Stimulated activated CD4-positive, alpha-beta T cell treated with anti-CD3 and anti-CD28 coated beads, Interleukin-2, amount 100 ng/mL, for 4 hours (primary cell): ENCODE measurements around the gene RHOC.
"Not testable (repeated sequence)": the region's sequence is repeated elsewhere in the genome, so short reads cannot be mapped to it uniquely, and the experiment has no call there.

Experiments
- DNase-seq: peaks from one replicate; pipeline ENCODE4 v3.0.0-alpha.2; 2020; ENCODE audit warnings: low read depth

Gene RHOC

DNA sequence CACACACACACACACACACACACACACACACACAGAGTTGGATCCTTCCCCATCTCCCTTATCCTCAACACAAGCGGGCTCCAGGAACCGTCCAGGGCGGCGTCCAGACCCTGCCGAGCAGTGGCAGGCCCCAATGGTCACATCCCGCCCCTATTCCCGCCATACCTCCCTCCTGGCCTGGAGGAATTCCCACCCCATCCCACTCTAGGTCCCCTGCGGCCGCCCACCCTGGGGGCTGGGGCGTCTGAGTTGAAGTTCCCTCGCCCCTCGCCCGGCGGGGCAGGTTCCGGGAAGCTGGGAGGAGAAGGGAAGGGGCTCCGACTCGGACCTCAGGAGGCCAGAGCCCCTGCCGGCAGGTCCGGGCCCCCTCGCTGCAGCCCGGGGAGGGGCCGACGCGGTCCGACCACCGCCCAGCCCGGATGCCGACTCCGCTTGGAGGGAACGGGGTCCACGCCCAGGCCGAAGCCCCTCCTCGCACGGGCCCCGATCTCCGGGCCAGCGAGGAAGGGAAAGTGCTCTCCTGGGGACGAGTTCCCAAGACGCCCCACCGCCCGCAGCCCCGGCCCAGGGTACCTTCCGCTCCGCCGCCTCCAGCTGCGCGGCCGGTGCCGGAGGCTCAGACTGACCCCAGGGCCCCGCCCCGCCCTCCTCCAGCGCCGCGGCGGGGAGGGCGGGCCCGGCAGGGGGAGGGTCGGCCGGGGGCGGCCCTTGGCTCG is at the start of gene RHOC:
TSS of gene RHOC (minus strand) at position 623 of the 716 bp plus-strand sequence. CDS start 3,328 bp downstream, outside the sequence.
- DNase-seq = no peak

DNA sequence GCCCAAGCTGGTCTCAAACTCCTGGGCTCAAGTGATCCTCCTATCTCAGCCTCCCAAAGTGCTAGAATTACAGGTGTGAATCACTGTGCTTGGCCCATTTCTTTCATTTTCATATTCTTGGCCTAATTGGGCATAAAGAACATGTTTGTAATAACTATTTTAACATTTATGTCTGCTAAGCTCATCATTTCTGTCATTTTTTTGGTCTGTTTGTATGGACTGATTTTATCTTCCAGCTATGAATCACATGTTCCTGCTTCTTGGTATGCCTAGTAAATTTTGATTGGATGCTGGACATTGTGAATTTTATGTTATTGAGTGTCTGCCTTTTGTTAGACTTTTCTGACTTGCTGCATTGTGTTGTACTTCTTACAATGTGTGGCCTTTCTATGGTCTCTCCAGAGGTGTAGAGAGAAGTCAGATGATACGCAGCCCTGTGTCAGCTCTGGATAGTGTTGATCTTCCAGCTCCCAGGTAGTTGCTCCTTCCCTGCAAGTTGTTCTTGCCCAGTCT is 47.2 kb upstream of the RHOC start:
- no peak for DNase-seq

GRCh38 chr1:112748396-112748795 is 41.5 kb upstream of the RHOC start:
- no peak for DNase-seq

DNA sequence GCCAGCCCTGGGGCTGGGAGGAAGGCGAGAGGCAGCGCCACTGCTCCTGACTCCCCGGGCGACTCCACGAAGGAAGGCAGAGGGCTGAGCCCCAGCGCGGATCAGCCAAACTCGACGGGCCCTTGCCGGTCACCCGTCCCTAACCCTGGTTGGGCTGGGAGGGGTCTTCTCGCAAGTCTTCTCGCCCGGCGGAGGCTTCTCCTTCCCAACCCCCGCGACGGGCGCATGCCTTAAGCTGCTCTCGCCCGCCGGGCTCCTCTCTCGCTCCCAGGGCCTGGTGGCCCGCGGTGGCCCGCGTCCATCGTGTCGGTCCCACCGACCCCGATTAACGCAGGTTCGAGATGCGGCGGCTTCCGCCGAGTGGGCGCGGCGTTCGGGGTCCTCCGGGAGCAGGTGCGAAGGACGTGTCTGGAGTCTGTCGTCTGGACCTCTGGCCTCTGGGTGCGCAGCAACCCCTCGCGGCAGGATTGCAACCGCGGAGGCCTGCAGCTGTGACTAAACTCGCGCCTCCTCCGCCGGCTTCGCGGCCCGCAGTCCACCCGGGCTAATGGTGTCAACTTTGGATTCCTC is 37.2 kb upstream of the RHOC start:
- no peak for DNase-seq

- no peak for DNase-seq
Measured at GRCh38 chr1:112743174-112744008, 36.5 kb upstream of the RHOC start.

- no peak for DNase-seq
Measured at GRCh38 chr1:112737573-112737972, 30.6 kb upstream of the RHOC start.

GRCh38 chr1:112735752-112736151 is 28.8 kb upstream of the RHOC start:
- no peak for DNase-seq

GRCh38 chr1:112731451-112731850 is 24.5 kb upstream of the RHOC start:
- DNase-seq = no peak

- DNase-seq = no peak
Measured at GRCh38 chr1:112729909-112730308, 23.0 kb upstream of the RHOC start.

DNA sequence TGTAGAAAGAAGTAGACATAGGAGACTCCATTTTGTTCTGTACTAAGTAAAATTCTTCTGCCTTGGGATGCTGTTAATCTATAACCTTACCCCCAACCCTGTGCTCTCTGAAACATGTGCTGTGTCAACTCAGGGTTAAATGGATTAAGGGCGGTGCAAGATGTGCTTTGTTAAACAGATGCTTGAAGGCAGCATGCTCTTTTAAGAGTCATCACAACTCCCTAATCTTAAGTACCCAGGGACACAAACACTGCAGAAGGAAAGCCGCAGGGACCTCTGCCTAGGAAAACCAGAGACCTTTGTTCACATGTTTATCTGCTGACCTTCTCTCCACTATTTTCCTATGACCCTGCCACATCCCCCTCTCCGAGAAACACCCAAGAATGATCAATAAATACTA is 22.1 kb upstream of the RHOC start:
- DNase-seq = not testable (repeated sequence)

- not testable (repeated sequence) for DNase-seq
Measured at GRCh38 chr1:112728306-112728971, 21.5 kb upstream of the RHOC start.

DNA sequence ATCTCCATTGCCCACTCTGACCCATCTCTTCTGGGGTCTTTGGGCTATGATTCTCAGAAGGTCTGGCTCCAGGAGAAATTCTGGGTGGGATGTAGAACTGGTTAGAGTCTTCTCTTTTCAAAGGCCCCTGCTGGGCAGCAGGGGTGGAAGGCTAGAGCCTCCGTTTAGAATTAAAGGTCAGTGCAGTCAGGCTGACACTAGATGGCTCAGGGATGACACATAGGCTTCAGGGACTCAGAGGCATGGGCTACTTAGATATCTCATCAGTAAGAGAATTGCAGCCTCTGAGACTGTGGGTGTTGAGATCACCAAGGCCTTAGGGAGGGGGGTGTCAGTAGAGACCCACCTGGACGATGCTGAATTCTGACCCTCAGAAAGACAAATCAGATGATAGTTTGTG is 20.8 kb upstream of the RHOC start:
- no peak for DNase-seq

DNA sequence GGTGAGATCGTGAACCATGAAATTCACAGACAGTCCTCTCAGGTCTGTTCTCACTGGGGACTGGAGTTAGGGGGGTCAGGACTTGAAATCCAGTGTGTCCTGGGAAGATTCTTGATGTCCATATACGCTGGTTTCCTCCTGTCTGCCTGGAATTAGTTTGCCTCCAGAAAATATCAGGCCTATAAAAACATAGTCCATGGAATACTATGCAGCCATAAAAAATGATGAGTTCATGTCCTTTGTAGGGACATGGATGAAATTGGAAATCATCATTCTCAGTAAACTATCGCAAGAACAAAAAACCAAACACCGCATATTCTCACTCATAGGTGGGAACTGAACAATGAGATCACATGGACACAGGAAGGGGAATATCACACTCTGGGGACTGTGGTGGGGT is 17.3 kb upstream of the RHOC start:
- not testable (repeated sequence) for DNase-seq

DNA sequence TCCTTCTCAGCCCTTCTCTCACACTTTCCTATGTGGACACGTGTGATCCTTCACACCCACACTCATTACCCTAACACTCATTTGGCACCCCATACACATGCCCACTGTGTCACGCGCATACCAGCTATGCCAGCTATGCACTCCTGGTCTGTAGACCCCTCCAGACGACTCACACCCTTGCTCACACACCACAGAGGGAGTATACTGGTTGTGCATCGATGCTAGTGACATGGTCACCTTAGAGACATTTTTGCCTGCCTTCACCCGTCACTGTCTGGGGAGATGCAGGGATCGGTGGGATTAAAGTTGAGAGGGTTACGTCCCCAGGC is 16.5 kb upstream of the RHOC start:
- DNase-seq = no peak

DNA sequence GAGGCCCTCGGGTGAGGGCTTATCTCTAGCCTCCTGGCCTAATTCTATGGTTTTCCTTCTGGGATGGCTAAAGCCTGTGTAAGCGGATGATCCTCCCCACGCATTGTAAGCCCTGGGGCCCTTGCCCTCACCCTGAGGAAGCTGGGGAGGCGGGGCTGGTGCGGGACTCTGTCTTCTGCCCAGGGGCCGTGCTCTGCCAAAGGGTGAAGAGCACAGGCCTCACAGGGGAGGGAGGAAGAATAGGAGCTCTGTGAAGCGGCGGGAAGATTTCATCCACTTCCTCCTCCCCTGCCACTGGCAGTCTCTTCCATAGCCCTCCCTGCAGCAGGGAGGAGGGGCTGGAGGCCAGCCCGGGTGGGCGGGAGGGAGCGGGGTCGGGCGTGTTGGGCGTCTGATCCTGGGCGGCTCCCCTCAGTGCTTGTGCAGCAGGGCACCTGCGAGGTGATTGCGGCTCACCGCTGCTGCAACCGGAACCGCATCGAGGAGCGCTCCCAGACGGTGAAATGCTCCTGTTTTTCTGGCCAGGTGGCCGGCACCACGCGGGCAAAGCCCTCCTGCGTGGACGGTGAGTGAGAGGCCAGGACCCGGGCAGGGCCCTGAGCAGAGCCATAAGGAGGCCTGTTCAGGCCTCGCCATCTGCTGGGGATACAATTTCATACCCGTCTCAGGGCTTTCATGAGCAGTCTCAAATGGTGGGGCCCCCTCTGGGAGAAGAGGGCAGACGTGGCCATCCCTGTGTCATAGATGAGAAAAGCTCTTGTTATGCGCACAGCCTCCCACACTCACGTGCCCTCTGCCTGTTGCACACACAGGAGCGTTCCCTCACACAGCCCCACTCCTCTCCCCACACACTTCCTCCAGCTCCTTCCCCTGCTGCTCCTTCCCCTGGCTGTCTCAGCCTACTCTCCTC is 15.9 kb upstream of the RHOC start:
- no peak for DNase-seq

- no peak for DNase-seq
Measured at GRCh38 chr1:112721966-112722524, 15.1 kb upstream of the RHOC start.

DNA sequence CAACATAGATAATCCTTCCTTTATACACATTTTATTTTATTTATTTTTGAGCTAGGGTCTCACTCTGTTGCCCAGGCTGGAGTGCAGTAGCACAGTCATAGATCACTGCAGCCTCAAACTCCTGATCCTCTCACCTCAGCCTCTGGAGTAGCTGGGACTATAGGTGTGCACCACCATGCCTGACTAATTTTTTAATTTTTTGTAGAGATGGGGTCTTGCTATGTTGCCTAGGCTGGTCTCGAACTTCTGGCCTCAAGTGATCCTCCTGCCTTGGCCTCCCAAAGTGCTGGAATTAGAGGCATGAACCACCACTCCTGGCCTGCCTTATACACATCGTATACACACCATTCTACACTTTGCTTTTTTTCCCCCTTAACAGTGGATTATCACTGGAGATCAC is 14.4 kb upstream of the RHOC start:
- not testable (repeated sequence) for DNase-seq

DNA sequence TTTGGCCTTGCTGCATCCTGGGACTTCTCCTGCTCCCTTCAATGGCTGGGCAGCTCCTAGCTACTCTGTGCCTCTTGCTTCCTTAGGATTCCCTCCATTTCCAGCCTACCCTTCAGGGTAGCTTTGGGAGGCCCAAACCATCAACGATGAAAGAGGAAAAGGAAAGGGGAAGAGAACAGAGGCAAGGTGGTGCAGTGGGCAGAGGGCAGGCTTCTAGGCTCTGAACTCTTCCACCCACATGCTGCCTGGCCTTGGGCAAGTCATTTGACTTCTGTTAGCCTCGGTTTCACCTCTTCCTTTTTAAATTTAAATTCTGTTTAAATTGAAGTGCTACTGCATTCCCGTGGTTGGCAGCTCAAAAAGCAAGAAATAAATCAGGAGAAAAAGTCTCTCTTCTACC is 13.9 kb upstream of the RHOC start:
- DNase-seq = no peak

DNA sequence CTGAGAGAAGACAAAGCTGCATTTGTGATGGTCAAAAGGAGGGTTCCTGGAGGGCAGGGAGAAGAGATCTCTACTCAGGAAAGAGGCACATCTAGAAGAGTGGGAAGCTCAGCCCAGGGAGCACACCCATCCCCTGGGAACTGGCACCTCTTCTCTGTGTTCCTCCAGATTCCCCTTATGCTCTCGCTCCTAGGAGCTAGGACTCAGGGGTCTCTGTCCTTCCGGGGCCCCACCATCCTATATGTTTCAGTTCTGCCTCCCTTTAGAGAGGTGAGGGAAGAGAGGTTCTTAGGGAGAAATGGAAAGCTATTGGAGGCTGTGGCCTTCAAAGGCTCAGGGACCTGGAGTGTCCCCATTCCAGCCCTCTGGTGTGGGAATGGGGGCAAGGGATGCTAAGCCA is 12.8 kb upstream of the RHOC start:
- DNase-seq = no peak

DNA sequence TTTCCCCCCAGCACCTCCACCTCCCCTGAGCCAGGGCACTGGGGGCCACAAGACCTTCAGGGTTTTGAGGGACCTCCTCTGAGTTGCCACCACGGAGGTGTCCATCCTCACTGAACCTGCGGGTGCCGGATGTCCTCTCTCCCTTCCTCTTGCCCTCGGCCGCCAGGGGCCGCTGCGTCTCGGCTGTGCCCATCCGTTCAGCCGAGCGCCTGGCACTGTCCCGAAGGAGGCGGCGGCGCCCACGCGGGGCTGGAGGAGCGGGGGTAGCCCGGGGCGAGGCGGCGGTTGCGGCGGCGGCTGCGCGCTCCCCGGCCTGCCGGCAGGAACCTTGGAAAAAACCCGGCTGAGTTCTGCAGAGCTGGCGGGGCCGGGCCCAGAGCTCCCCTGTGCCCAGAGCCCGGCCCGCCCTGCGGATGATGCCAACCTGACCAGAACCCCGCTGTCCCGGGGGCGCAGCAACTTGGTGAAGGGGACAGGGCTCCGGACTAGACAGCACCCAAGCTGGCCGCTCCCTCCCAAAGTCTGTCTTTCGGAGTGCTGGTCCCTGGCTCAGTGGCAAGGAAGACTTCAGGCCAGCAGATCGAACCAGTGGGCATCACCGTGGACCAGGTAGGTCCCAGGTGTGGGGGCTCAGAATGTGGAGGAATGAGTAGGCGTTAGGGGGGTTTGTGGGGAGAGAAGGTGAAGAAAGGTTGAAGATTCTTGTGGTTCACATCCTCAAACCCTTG is 11.9 kb upstream of the RHOC start:
- peak; percentile 68 for DNase-seq
